Measurements from ENCODE around the gene RPRD1B.
"Not testable (repeated sequence)": the region's sequence is repeated elsewhere in the genome, so short reads cannot be mapped to it uniquely, and the experiment has no call there.

RPRD1B gene

GRCh38 chr20:38104285-38104684, 70.7 kb downstream of the RPRD1B start:
- DNase-seq = no peak

GRCh38 chr20:38106461-38106860, 72.9 kb downstream of the RPRD1B start:
- DNase-seq = no peak

GRCh38 chr20:38107386-38107785, 73.8 kb downstream of the RPRD1B start:
- not testable (repeated sequence) for DNase-seq

GRCh38 chr20:38107916-38108315, 74.4 kb downstream of the RPRD1B start:
- DNase-seq = not testable (repeated sequence)

- no peak for DNase-seq
Measured at GRCh38 chr20:38108438-38108985, 75.0 kb downstream of the RPRD1B start.

GRCh38 chr20:38108986-38109541, 75.5 kb downstream of the RPRD1B start:
- DNase-seq = no peak

GRCh38 chr20:38109591-38110524, 76.3 kb downstream of the RPRD1B start:
- no peak for DNase-seq

- DNase-seq = no peak
Measured at GRCh38 chr20:38110525-38111178, 77.1 kb downstream of the RPRD1B start.

GRCh38 chr20:38111366-38112232, 78.1 kb downstream of the RPRD1B start:
- no peak for DNase-seq

GRCh38 chr20:38112261-38112929, 78.8 kb downstream of the RPRD1B start:
- DNase-seq = no peak

GRCh38 chr20:38112930-38113294, 79.4 kb downstream of the RPRD1B start:
- no peak for DNase-seq

GRCh38 chr20:38113401-38114325, 80.1 kb downstream of the RPRD1B start:
- DNase-seq = no peak

- no peak for DNase-seq
Measured at GRCh38 chr20:38114353-38114791, 80.8 kb downstream of the RPRD1B start.

GRCh38 chr20:38115205-38115604, 81.7 kb downstream of the RPRD1B start:
- no peak for DNase-seq

- no peak for DNase-seq
Measured at GRCh38 chr20:38115896-38116295, 82.3 kb downstream of the RPRD1B start.

- no peak for DNase-seq
Measured at GRCh38 chr20:38116409-38117165, 83.0 kb downstream of the RPRD1B start.

- no peak for DNase-seq
Measured at GRCh38 chr20:38117205-38117604, 83.7 kb downstream of the RPRD1B start.

GRCh38 chr20:38117635-38118034, 84.1 kb downstream of the RPRD1B start:
- no peak for DNase-seq

Measured in anterior cingulate cortex (tissue), 58 donors.